SU-DHL-6 (cell line): ENCODE data around the gene HPD.
A peak's percentile ranks its signal among the peaks of the same experiment; 100 is the strongest.

Experiments used
- H2AFZ ChIP-seq: fragments of 200-600 bp; sonication (generic); 2 replicates; pipeline ENCODE4 v1.6.1; 2014; ENCODE audit warnings: low read depth, mild to moderate bottlenecking, moderate library complexity, mixed read lengths, antibody characterized with exemption, low read length; ENCODE audit not compliant: severe bottlenecking
- H3F3A ChIP-seq: fragments of 200-600 bp; shearing (Covaris generic); 2 replicates; pipeline ENCODE4 v1.6.0; 2016; ENCODE audit warnings: antibody characterized with exemption, mild to moderate bottlenecking; ENCODE audit not compliant: insufficient read depth
- H3K27ac ChIP-seq: fragments of 200-600 bp; sonication (generic); 2 replicates; pipeline ENCODE4 v1.5.1; 2016; ENCODE audit warnings: low read depth, mild to moderate bottlenecking, low read length, moderate library complexity, mixed read lengths
- H3K27me3 ChIP-seq: fragments of 200-600 bp; sonication (generic), shearing (Covaris generic); 2 replicates; pipeline ENCODE4 v1.6.0; 2014; ENCODE audit warnings: mild to moderate bottlenecking, low read length
- H3K36me3 ChIP-seq: fragments of 200-600 bp; sonication (generic); 2 replicates; pipeline ENCODE4 v1.6.1; 2014; ENCODE audit warnings: mild to moderate bottlenecking, low read length, mixed read lengths
- H3K4me2 ChIP-seq: fragments of 300-600, 200-600 bp; shearing (Covaris generic), sonication (generic); 2 replicates; pipeline ENCODE4 v1.6.0; 2014; ENCODE audit warnings: low read length, low read depth, mild to moderate bottlenecking; ENCODE audit not compliant: poor library complexity, severe bottlenecking
- H3K4me3 ChIP-seq: fragments of 200-600 bp; sonication (generic); 2 replicates; pipeline ENCODE4 v1.5.1; 2014; ENCODE audit warnings: antibody characterized with exemption, low read length, mild to moderate bottlenecking, mixed read lengths; ENCODE audit not compliant: insufficient read depth, poor library complexity, severe bottlenecking
- H3K79me2 ChIP-seq: fragments of 200-600 bp; sonication (generic); 2 replicates; pipeline ENCODE4 v1.6.1; 2014; ENCODE audit warnings: mild to moderate bottlenecking, low read length, moderate library complexity; ENCODE audit not compliant: insufficient read depth
- H3K9ac ChIP-seq: fragments of 200-600 bp; sonication (generic); 2 replicates; pipeline ENCODE4 v1.7.0; 2014; ENCODE audit warnings: mild to moderate bottlenecking, low read length
- H3K9me2 ChIP-seq: fragments of 200-600 bp; sonication (generic); replicated peaks from 2 replicates; pipeline ENCODE4 v1.6.1; 2014; ENCODE audit warnings: low read length; ENCODE audit not compliant: insufficient read depth
- H3K9me3 ChIP-seq: fragments of 200-600 bp; sonication (generic); 2 replicates; pipeline ENCODE4 v1.6.1; 2014; ENCODE audit warnings: low read length, mixed read lengths; ENCODE audit not compliant: insufficient read depth
- H4K20me1 ChIP-seq: fragments of 200-600 bp; sonication (generic); 2 replicates; pipeline ENCODE4 v1.6.1; 2014; ENCODE audit warnings: low read depth, mild to moderate bottlenecking, antibody characterized with exemption, low read length, moderate library complexity, mixed read lengths
- EZH2phosphoT487 ChIP-seq: fragments of 200-600 bp; sonication (generic), shearing (Covaris generic); conservative IDR thresholded peaks from 2 replicates; pipeline ENCODE4 v1.6.1; 2018; ENCODE audit warnings: mild to moderate bottlenecking, antibody characterized with exemption, low read length, moderate library complexity, mixed read lengths
- TF ChIP-seq, protein P1 (sequence below): fragments of 200-600 bp; sonication (generic); IDR thresholded peaks from one replicate; pipeline ENCODE4 v1.5.1; 2017; ENCODE audit warnings: antibody characterized with exemption, mild to moderate bottlenecking, low read length, moderate library complexity; ENCODE audit not compliant: insufficient read depth, poor library complexity, severe bottlenecking

HPD gene

GRCh38 chr12:121845701-121846100, 13.0 kb downstream of the HPD start:
- Histone ChIP-seq H3K79me2 (no peaks in the 10 kb centered on the region), H3K4me2 (no peak overlapping the region), H3F3A (no peaks in the 10 kb centered on the region), H3K36me3 (no peaks in the 10 kb centered on the region), H3K9me3 (no peaks in the 10 kb centered on the region), H3K27ac (no peak overlapping the region), H3K9ac (no peak overlapping the region), H3K4me3 (no peak overlapping the region), H4K20me1 (no peaks in the 10 kb centered on the region), H3K9me2 (no peaks in the 10 kb centered on the region), H2AFZ (no peak overlapping the region), H3K27me3 (no peaks in the 10 kb centered on the region)
- TF ChIP-seq EZH2phosphoT487, result no peak
- TF ChIP-seq, protein P1, sequence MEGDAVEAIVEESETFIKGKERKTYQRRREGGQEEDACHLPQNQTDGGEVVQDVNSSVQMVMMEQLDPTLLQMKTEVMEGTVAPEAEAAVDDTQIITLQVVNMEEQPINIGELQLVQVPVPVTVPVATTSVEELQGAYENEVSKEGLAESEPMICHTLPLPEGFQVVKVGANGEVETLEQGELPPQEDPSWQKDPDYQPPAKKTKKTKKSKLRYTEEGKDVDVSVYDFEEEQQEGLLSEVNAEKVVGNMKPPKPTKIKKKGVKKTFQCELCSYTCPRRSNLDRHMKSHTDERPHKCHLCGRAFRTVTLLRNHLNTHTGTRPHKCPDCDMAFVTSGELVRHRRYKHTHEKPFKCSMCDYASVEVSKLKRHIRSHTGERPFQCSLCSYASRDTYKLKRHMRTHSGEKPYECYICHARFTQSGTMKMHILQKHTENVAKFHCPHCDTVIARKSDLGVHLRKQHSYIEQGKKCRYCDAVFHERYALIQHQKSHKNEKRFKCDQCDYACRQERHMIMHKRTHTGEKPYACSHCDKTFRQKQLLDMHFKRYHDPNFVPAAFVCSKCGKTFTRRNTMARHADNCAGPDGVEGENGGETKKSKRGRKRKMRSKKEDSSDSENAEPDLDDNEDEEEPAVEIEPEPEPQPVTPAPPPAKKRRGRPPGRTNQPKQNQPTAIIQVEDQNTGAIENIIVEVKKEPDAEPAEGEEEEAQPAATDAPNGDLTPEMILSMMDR, result no peak

DNA sequence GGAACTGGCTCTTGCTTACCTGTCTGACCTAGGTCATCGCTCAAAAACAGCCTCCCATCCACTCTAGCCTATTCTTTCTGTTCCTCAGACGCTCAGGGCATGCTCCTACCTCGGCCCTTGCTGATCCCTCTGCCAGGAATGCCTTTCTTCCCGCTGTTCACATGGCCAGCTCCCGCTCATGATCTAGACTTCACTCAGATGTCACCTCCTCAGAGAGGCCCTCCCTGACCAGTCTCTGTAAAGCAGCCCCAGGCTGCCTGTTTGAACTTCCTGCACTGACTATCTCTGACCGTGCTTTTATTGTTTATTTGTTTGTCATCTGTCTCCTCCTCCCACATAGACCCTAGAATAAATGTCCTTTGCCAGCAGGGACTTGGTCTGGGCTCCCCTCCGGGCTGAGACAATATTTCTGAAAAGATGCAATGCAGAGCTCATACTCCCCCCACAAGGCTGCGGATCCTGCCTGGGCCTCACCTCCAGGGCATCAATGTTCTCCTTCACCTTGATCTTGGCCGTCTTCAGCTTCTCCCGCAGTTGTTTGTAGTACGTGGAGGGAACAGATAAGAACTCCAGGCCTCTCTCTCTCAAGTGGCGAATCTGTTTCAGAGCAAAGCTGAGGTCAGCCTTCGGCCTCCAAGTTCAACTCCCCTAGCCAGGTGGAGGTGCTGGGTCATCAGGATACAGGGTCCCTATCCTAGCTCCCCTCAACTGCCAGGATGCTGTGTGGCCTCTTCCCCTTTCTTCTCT, 15.2 kb downstream of the HPD start:
- Histone ChIP-seq H3K4me2 (no peak overlapping the region), H3F3A (no peaks in the 10 kb centered on the region), H3K27ac (no peak overlapping the region)

DNA sequence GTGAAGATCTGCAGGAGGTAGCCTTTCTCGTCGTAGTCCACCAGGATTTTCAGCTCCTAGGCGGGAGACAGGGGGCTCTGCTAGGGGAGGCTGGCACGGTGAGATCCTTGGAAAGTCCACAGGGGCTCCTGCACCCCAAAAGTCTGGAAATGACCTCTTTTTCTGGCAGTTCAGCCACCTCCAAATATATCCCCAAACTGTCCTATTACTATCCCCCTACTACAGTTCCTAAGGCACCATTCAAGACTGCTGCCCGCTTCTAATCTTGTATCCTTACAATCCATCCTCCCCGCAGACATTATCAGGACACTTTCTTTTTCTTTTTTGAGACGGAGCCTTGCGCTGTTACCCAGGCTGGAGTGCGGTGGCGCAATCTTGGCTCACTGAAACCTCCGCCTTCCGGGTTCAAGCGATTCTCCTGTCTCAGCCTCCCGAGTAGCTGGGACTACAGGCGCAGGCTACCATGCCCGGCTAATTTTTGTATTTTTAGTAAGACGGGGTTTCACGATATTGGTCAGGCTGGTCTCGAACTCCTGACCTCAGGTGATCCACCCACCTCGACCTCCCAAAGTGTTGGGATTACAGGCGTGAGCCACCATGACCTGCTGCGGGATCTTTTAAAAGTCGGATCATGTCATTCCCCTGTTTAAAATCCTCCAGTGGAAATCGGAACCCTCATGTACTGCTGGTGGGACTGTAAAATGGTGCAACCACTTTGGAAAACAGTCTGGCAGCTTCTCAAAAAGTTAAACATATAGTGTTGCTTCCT, 18.5 kb downstream of the HPD start:
- H3K27ac ChIP-seq, result no peak overlapping the region

More for the DNA sequence above, 15.2 kb downstream of the HPD start:
- no peak for TF ChIP-seq EZH2phosphoT487
- Histone ChIP-seq H3K9ac (no peak overlapping the region), H3K27me3 (no peaks in the 10 kb centered on the region), H3K4me3 (no peak overlapping the region), H3K9me2 (no peaks in the 10 kb centered on the region), H4K20me1 (no peaks in the 10 kb centered on the region), H3K9me3 (no peaks in the 10 kb centered on the region), H2AFZ (no peak overlapping the region), H3K36me3 (no peaks in the 10 kb centered on the region), H3K79me2 (no peaks in the 10 kb centered on the region)

More for the DNA sequence above, 18.5 kb downstream of the HPD start:
- H3K27me3 ChIP-seq, result no peaks in the 10 kb centered on the region
- H3K9me3 ChIP-seq, result no peaks in the 10 kb centered on the region
- peak overlapping the region; percentile 97 for H2AFZ ChIP-seq
- no peaks in the 10 kb centered on the region for H3K9me2 ChIP-seq
- peak overlapping the region; percentile 62 for H3K9ac ChIP-seq
- peak overlapping the region; percentile 57 for H3K4me3 ChIP-seq
- H4K20me1 ChIP-seq, result no peaks in the 10 kb centered on the region
- H3K36me3 ChIP-seq, result no peaks in the 10 kb centered on the region
- H3K4me2 ChIP-seq, result peak overlapping the region; percentile 93
- H3K79me2 ChIP-seq, result no peaks in the 10 kb centered on the region
- H3F3A ChIP-seq, result peaks cover 4% of the 10 kb centered on the region; the same call in 1 of the 2 replicates
- TF ChIP-seq, protein P1, result no peak
- no peak for TF ChIP-seq EZH2phosphoT487
